Lung microvascular endothelial cell (primary cell): Measurements from ENCODE around the gene NKD1. TPM values are rescaled to one million over a fixed set of nuclear protein-coding genes. Genes with fewer than 3 reads are reported as not detected.
A peak's percentile ranks its signal among the peaks of the same experiment; 100 is the strongest.

ENCODE experiments used
- DNase-seq, 2 donors: peaks; one replicate each; pipeline versions ENCODE4 v3.0.0 to v3.0.0-alpha.2; 2010; ENCODE audit warnings: low read depth in 2 of 2
- total RNA-seq: library from RNA; depleted of rRNA; stranded (reverse); fragments of >200 nt; gene quantifications from 2 replicates; pipeline ENCODE4 v1.2.1, GENCODE V29; 2014

Gene NKD1
- total RNA-seq, 1 donor from 2014 or later = under 0.01 TPM

GRCh38 chr16:50600582-50601283, 52.5 kb downstream of the NKD1 start:
- DNase-seq = no peak

GRCh38 chr16:50601341-50601740, 53.1 kb downstream of the NKD1 start:
- DNase-seq = no peak

- no peak for DNase-seq
Measured at GRCh38 chr16:50602126-50602525, 53.9 kb downstream of the NKD1 start.

GRCh38 chr16:50602531-50603205, 54.5 kb downstream of the NKD1 start:
- no peak for DNase-seq

GRCh38 chr16:50603206-50604064, 55.2 kb downstream of the NKD1 start:
- DNase-seq = no peak

- no peak for DNase-seq
Measured at GRCh38 chr16:50604065-50604418, 55.8 kb downstream of the NKD1 start.

- no peak for DNase-seq
Measured at GRCh38 chr16:50604610-50605009, 56.4 kb downstream of the NKD1 start.

- DNase-seq = no peak
Measured at GRCh38 chr16:50605733-50606430, 57.7 kb downstream of the NKD1 start.

GRCh38 chr16:50606431-50607050, 58.3 kb downstream of the NKD1 start:
- no peak for DNase-seq

GRCh38 chr16:50607051-50607431, 58.8 kb downstream of the NKD1 start:
- no peak for DNase-seq

- no peak for DNase-seq
Measured at GRCh38 chr16:50607447-50607846, 59.3 kb downstream of the NKD1 start.

GRCh38 chr16:50607970-50608557, 59.9 kb downstream of the NKD1 start:
- DNase-seq = no peak

- no peak for DNase-seq
Measured at GRCh38 chr16:50609049-50609448, 60.9 kb downstream of the NKD1 start.

- DNase-seq = no peak
Measured at GRCh38 chr16:50609471-50609870, 61.3 kb downstream of the NKD1 start.

- DNase-seq = no peak
Measured at GRCh38 chr16:50610331-50611262, 62.4 kb downstream of the NKD1 start.

- peak in 1 of 2 donors; percentile 67 for DNase-seq
Measured at GRCh38 chr16:50611332-50611934, 63.2 kb downstream of the NKD1 start.

GRCh38 chr16:50611995-50612848, 64.0 kb downstream of the NKD1 start:
- no peak for DNase-seq

GRCh38 chr16:50612849-50613198, 64.6 kb downstream of the NKD1 start:
- no peak for DNase-seq
